Natural killer cell (primary cell): ENCODE data around the gene GALNT9. TPM values are rescaled to one million over a fixed set of nuclear protein-coding genes. Genes with fewer than 3 reads are reported as not detected.
"Not testable (repeated sequence)": the region's sequence is repeated elsewhere in the genome, so short reads cannot be mapped to it uniquely, and the experiment has no call there.

ENCODE experiments used
- ATAC-seq, 3 donors: fragments of 150-1000 bp in 2 of 3; fragments of 200-7000 bp in 1 of 3; cut with Tn5 transposase; 1 replicate in 1 of 3; 2 replicates in 2 of 3; pipeline ENCODE4 v1.10.0; 2021; ENCODE audit warnings: mild to moderate bottlenecking in 2 of 3, moderate library complexity in 2 of 3
- DNase-seq, 2 donors: peaks; one replicate each; pipeline versions ENCODE4 v3.0.0 to v3.0.0-alpha.2; 2013 to 2021; ENCODE audit warnings: mixed read lengths in 1 of 2
- H3K27ac ChIP-seq: one replicate; pipeline ENCODE4 v1.5.1; 2013; ENCODE audit warnings: mild to moderate bottlenecking, low read length
- H3K27me3 ChIP-seq: one replicate; pipeline ENCODE4 v1.6.1; 2013; ENCODE audit warnings: low read length; ENCODE audit not compliant: control insufficient read depth, insufficient read depth
- H3K36me3 ChIP-seq: one replicate; pipeline ENCODE4 v1.6.1; 2013; ENCODE audit warnings: low read length; ENCODE audit not compliant: control insufficient read depth, insufficient read depth
- H3K4me1 ChIP-seq: one replicate; pipeline ENCODE4 v1.6.1; 2013; ENCODE audit warnings: low read length; ENCODE audit not compliant: control insufficient read depth, insufficient read depth
- H3K4me3 ChIP-seq: one replicate; pipeline ENCODE4 v1.5.1; 2013; ENCODE audit warnings: low read length
- H3K9me3 ChIP-seq: one replicate; pipeline ENCODE4 v1.6.1; 2013; ENCODE audit warnings: low read length; ENCODE audit not compliant: control insufficient read depth, insufficient read depth
- H3K27ac Mint-ChIP-seq, 2 donors: one replicate each; pipeline ENCODE4 v1.8.0; 2022; ENCODE audit warnings: mild to moderate bottlenecking in 2 of 2, mixed read lengths in 2 of 2, moderate library complexity in 1 of 2
- H3K27me3 Mint-ChIP-seq, 2 donors: one replicate each; pipeline ENCODE4 v1.8.0; 2022; ENCODE audit warnings: low read depth in 2 of 2, mixed read lengths in 2 of 2
- H3K36me3 Mint-ChIP-seq: one replicate; pipeline ENCODE4 v1.8.0; 2022; ENCODE audit warnings: mixed read lengths
- H3K4me1 Mint-ChIP-seq, 2 donors: one replicate each; pipeline ENCODE4 v1.8.0; 2022; ENCODE audit warnings: mixed read lengths in 2 of 2
- H3K4me3 Mint-ChIP-seq: one replicate; pipeline ENCODE4 v1.8.0; 2022; ENCODE audit warnings: mild to moderate bottlenecking, moderate library complexity, mixed read lengths
- H3K9me3 Mint-ChIP-seq, 2 donors: one replicate each; pipeline ENCODE4 v1.8.0; 2022; ENCODE audit warnings: mixed read lengths in 2 of 2
- WGBS: methylation state at CpG from one replicate; pipeline ENCODE4 v1.1.7; 2013; ENCODE audit warnings: missing lambda C conversion rate; ENCODE audit not compliant: insufficient coverage; 5-methylcytosine and 5-hydroxymethylcytosine counted together
- intact Hi-C: fragments of 100-400 bp; cut with micrococcal nuclease; formaldehyde crosslinking; loops from one replicate; pipeline ENCODE4 v1.14.2; 2022
- total RNA-seq, 4 donors: library from RNA; stranded (reverse); fragments of 120-200 nt in 1 of 4; gene quantifications; one replicate each; pipeline versions ENCODE4 v1.2.3 to v1.2.4, GENCODE V29; 2013 to 2022
- TF ChIP-seq, protein P1 (sequence below): fragments of 200-600 bp; IDR thresholded peaks from one replicate; pipeline ENCODE4 v1.8.0; 2022; ENCODE audit warnings: antibody characterized with exemption

Gene GALNT9
- total RNA-seq, 3 donors from 2014 or later (not counting 1 experiment from before 2014, with no cell fraction given), result not detected

GRCh38 chr12:132224484-132224883, 104.9 kb downstream of the GALNT9 start:
- no peak for ATAC-seq
- H3K27ac Mint-ChIP-seq, result no peak overlapping the region
- TF ChIP-seq, protein P1, sequence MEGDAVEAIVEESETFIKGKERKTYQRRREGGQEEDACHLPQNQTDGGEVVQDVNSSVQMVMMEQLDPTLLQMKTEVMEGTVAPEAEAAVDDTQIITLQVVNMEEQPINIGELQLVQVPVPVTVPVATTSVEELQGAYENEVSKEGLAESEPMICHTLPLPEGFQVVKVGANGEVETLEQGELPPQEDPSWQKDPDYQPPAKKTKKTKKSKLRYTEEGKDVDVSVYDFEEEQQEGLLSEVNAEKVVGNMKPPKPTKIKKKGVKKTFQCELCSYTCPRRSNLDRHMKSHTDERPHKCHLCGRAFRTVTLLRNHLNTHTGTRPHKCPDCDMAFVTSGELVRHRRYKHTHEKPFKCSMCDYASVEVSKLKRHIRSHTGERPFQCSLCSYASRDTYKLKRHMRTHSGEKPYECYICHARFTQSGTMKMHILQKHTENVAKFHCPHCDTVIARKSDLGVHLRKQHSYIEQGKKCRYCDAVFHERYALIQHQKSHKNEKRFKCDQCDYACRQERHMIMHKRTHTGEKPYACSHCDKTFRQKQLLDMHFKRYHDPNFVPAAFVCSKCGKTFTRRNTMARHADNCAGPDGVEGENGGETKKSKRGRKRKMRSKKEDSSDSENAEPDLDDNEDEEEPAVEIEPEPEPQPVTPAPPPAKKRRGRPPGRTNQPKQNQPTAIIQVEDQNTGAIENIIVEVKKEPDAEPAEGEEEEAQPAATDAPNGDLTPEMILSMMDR, result no peak
- H3K4me1 Mint-ChIP-seq, result peaks cover 9 to 10% of the 10 kb centered on the region in 2 donors
- no peak for DNase-seq
- H3K9me3 ChIP-seq, result no peaks in the 10 kb centered on the region
- H3K27ac ChIP-seq, result no peak overlapping the region
- H3K4me1 ChIP-seq, result peaks cover 9% of the 10 kb centered on the region
- intact Hi-C loops, result no loop called here
- no peaks in the 10 kb centered on the region for H3K36me3 Mint-ChIP-seq
- peaks cover 0 to 13% of the 10 kb centered on the region in 2 donors for H3K27me3 Mint-ChIP-seq
- no peak overlapping the region for H3K4me3 Mint-ChIP-seq
- no peaks in the 10 kb centered on the region for H3K27me3 ChIP-seq
- H3K36me3 ChIP-seq, result no peaks in the 10 kb centered on the region
- H3K9me3 Mint-ChIP-seq, result no peaks in the 10 kb centered on the region
- no peak overlapping the region for H3K4me3 ChIP-seq
- 97% methylated on average over 2 of the region's 2 CpGs for WGBS

DNA sequence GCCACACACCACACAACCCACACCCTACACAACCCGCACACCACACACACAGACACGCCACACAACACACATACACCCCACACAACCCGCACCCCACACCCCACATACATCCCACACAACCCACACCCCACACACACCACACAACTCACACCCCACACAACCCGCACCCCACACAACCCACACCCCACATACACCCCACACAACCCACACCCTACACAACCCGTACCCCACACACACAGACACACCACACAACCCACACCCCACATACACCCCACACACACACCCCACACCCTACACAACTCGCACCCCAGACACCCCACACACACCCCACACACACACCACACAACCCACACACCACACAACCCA, 106.6 kb downstream of the GALNT9 start:
- intact Hi-C loops, result no loop called here
- H3K4me3 Mint-ChIP-seq, result peak overlapping the region; percentile 37
- TF ChIP-seq, protein P1, result no peak
- peaks cover 9 to 10% of the 10 kb centered on the region in 2 donors for H3K4me1 Mint-ChIP-seq
- Histone ChIP-seq H3K9me3 (no peaks in the 10 kb centered on the region), H3K4me1 (peaks cover 13% of the 10 kb centered on the region), H3K36me3 (no peaks in the 10 kb centered on the region), H3K27ac (peak overlapping the region; percentile 20), H3K27me3 (peaks cover 4% of the 10 kb centered on the region), H3K4me3 (no peak overlapping the region)
- no peaks in the 10 kb centered on the region for H3K36me3 Mint-ChIP-seq
- no peaks in the 10 kb centered on the region for H3K9me3 Mint-ChIP-seq
- DNase-seq, result no peak
- H3K27me3 Mint-ChIP-seq, result peaks cover 0 to 12% of the 10 kb centered on the region in 2 donors
- peak in 2 of 3 donors; percentile 8 to 15 for ATAC-seq
- H3K27ac Mint-ChIP-seq, result peak overlapping the region in 1 of 2 donors; percentile 68
- WGBS, result 26% methylated on average over 6 of the region's 6 CpGs

DNA sequence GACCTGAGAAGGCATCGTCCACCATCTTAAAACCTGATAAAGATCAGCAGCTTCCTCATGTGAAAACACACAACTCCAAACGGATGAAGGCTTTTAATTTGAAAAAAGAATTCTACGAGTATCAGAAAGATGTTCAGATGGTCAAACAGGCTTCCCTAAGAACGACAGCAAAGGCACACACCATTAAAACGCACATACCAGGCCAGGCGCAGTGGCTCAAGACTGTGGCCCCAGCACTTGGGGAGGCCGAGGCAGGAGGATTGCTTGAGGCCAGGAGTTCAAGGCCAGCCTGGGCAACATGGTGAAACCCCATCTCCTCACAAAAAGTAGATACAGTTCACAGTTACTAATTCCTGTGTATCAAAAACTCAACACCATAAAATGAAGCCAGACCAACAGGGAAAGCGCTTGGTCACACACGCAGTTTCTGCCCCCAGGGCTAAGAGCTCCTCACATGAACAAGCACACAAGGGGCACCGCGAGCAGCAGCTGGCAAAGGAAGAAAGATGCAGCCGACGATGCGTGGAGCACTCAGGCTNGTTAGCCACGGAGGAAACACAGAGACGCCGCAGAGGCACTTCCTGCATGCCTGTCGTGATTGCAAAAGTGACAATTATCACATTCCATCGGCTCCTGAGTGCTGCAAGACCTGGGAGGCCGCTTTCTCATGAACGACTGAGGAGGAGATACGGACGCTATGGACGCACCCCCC, 107.1 kb downstream of the GALNT9 start:
- H3K27ac Mint-ChIP-seq, result peak overlapping the region in 1 of 2 donors; percentile 68
- H3K4me3 ChIP-seq, result no peak overlapping the region
- peak in 1 of 2 donors; percentile 72 for DNase-seq
- peaks cover 9 to 10% of the 10 kb centered on the region in 2 donors for H3K4me1 Mint-ChIP-seq
- TF ChIP-seq, protein P1, result no peak
- 19% methylated on average over 23 of the region's 24 CpGs for WGBS
- peak overlapping the region; percentile 20 for H3K27ac ChIP-seq
- H3K36me3 Mint-ChIP-seq, result no peaks in the 10 kb centered on the region
- H3K9me3 Mint-ChIP-seq, result peaks cover 0 to 2% of the 10 kb centered on the region in 2 donors
- peak; percentile 12 to 72 (median 58) for ATAC-seq
- peaks cover 0 to 8% of the 10 kb centered on the region in 2 donors for H3K27me3 Mint-ChIP-seq
- peaks cover 13% of the 10 kb centered on the region for H3K4me1 ChIP-seq
- intact Hi-C loops, result no loop called here
- peaks cover 4% of the 10 kb centered on the region for H3K27me3 ChIP-seq
- peak overlapping the region; percentile 37 for H3K4me3 Mint-ChIP-seq
- H3K9me3 ChIP-seq, result no peaks in the 10 kb centered on the region
- H3K36me3 ChIP-seq, result no peaks in the 10 kb centered on the region

GRCh38 chr12:132219761-132220160, 109.6 kb downstream of the GALNT9 start:
- H3K36me3 ChIP-seq, H3K36me3 Mint-ChIP-seq, ATAC-seq, DNase-seq, H3K4me3 Mint-ChIP-seq, H3K9me3 ChIP-seq, H3K9me3 Mint-ChIP-seq, H3K27ac ChIP-seq, H3K27me3 ChIP-seq, H3K4me3 ChIP-seq, H3K27ac Mint-ChIP-seq: not testable (repeated sequence)
- Mint-ChIP-seq H3K27me3 (peaks cover 0 to 10% of the 10 kb centered on the region in 2 donors), H3K4me1 (peaks cover 9 to 10% of the 10 kb centered on the region in 2 donors)
- 60% methylated on average over 8 of the region's 12 CpGs for WGBS
- intact Hi-C loops, result loop anchor here (1.0 kb wide), 1 partner anchor 65 kb away; no protein-coding TSS in a partner anchor
- H3K4me1 ChIP-seq, result peaks cover 13% of the 10 kb centered on the region
